GM19438 (cell line): ENCODE results near the gene RHD.
"Not testable (repeated sequence)": the region's sequence is repeated elsewhere in the genome, so short reads cannot be mapped to it uniquely, and the experiment has no call there.

Source experiments
- ATAC-seq: cut with Tn5 transposase; IDR thresholded peaks from one replicate; pipeline ENCODE4 v1.9.1; 2021; ENCODE audit warnings: low read depth; ENCODE audit not compliant: unreplicated experiment

Gene RHD

GRCh38 chr1:25302330-25302729 is 30.0 kb downstream of the RHD start:
- ATAC-seq = not testable (repeated sequence)

DNA sequence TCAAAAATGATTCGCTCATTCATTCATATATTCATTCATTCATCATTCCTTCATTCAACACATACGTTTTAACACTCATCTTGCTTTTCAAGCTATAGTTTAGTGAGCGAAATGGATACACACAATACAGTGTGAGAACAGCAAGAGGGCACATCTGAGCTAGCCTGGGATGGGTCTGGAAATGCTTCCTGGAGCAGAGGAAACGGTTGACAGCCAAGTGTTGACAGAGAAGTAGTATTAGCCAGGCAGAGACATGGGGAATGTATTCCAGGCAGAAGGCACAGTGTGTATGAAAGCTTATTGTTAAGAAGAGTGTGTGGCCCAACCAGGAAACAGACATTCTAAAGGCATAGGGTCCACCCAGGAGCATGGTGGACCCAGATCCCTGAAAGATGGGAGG is 32.6 kb downstream of the RHD start:
- not testable (repeated sequence) for ATAC-seq

- not testable (repeated sequence) for ATAC-seq
Observed at GRCh38 chr1:25308168-25308567, 35.9 kb downstream of the RHD start.

DNA sequence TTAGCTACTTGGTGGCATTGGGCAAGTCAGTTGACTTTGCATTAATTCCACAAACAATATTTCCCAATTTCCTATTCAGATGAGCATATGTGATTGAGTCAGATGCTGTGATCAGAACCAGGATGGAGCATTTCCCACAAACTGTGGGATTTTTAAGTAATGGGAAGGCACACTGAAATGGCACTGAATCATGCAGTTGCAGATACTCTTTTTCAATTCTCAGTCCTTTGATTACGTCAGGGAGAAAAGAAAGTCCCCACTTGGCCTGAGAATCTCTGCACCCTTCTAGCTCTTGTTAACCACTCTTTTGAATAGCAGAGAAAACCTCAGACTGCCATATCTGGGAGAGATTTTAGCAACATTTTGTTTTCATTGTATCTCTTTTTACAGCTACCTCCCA is 36.8 kb downstream of the RHD start:
- not testable (repeated sequence) for ATAC-seq

GRCh38 chr1:25309486-25309885 is 37.2 kb downstream of the RHD start:
- ATAC-seq = not testable (repeated sequence)

- ATAC-seq = not testable (repeated sequence)
Observed at GRCh38 chr1:25312806-25313470, 40.6 kb downstream of the RHD start.

- ATAC-seq = not testable (repeated sequence)
Observed at GRCh38 chr1:25320314-25320938, 48.1 kb downstream of the RHD start.

- not testable (repeated sequence) for ATAC-seq
Observed at GRCh38 chr1:25322127-25322526, 49.8 kb downstream of the RHD start.

- not testable (repeated sequence) for ATAC-seq
Observed at GRCh38 chr1:25324407-25324806, 52.1 kb downstream of the RHD start.

DNA sequence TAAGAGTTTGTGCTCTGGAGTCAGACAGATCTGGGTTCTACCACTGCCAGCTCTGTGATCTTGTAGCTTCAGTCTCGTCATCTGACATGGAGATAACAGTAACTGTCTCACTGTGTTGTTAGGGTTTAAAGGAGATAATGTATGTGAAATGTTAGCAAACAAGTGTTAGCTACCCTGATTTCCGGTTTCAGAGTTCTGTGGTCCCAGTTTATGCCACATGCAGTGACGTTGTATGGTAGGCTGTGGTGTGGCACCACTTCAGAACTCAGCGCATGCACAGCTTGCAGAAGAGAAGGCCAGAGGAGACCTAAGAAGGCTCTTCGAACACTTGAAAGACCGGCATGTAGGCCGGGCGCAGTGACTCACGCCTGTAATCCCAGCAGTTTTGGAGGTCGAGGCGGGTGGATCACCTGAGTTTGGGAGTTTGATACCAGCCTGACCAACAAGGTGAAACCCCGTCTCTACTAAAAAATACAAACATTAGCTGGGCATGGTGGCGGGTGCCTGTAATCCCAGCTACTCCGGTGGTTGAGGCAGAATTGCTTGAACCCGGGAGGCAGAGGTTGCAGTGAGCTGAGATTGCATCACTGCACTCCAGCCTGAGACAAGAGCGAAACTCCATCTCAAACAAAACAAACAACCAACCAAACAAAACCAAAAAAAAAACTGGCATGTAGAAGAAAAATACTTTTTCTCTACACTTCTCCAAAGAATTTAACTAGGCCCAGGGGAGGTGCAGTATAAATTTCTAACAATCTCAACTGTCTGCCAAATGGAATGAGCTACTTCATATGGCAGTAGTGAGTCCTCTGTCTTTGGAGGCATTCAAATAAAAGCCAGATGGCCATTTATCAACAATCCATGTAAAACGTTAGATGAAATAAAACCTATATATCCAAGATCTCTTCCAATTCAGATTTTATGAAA is 55.8 kb downstream of the RHD start:
- not testable (repeated sequence) for ATAC-seq

- ATAC-seq = not testable (repeated sequence)
Observed at GRCh38 chr1:25328791-25329185, 56.5 kb downstream of the RHD start.

DNA sequence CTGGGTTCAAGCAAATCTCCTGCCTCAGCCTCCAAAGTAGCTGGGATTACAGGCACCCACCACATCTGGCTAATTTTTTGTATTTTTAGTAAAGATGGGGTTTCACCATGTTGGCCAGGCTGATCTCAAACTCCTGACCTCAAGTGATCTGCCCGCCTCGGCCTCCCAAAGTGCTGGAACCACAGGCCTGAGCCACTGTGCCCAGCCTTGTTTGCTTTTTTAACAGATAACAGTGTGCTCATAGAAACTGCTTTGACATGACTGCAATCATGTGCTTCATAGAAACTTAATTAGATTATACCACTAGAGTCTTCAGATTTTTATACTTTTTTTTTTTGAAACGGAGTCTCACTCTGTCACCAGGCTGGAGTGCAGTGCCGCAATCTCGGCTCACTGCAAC is 57.0 kb downstream of the RHD start:
- not testable (repeated sequence) for ATAC-seq

- ATAC-seq = not testable (repeated sequence)
Observed at GRCh38 chr1:25329950-25330349, 57.6 kb downstream of the RHD start.

- peak; percentile 39 for ATAC-seq
Observed at GRCh38 chr1:25336922-25337354, 64.6 kb downstream of the RHD start.

DNA sequence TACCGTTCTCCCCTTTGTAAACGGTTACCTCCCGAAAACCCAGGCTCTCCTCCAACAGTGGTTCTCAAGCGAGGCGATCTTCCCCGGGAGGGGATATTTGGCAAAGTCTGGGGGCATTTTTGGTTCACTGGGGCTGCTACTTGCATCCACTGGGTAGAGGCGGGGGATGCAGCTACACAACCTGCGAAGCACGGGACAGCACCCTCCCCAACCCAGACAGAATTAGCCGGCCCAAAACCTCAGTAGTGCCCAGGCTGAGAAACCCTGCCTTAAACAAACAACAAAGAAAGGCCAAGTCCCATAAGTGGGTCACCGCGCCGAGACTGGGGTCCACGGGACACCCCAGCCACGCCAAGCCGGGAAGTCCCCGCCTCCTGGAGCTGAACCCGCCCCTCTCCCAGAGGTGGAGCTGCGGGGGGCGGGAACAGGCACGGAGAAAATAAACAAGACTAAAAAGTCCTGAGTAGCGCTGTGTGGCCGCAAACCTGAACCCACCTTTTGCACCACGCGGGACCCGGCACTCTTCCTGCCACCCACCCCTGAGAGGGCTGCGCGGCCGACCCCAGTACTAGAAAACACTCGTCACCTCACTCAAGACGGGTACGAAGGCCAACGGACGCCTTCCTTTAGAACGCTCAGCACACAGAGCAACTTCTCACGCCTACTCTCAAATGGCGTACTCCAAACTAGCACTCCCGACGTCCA is 65.3 kb downstream of the RHD start:
- peak; percentile 34 for ATAC-seq

- peak; percentile 68 for ATAC-seq
Observed at GRCh38 chr1:25338188-25338981, 66.1 kb downstream of the RHD start, which contains the start of gene TMEM50A. Gene TMEM50A, plus strand, starts transcription at chr1:25338334. Its CDS starts 2,153 bp downstream, at chr1:25340487.

DNA sequence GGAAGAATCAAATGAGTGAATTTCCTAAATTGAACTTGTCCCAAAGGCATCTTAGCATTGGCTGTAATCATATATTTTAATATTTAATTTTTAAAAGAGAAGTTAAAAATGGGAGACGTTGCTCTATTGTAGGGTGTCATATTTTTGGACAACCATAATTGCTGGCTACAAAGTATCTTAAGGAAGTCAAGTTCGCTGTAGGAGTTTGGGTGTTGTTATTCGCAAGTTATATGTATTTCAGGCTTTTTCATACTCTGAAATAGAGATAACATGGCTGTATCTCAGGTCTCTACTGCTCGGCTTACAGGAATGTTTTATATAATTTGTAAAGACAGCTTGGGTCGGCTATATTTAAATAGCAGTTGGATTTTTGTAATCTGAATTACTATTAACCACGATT is 66.7 kb downstream of the RHD start:
- ATAC-seq = no peak

GRCh38 chr1:25341746-25342145 is 69.4 kb downstream of the RHD start:
- ATAC-seq = no peak

- no peak for ATAC-seq
Observed at GRCh38 chr1:25342846-25343245, 70.5 kb downstream of the RHD start.

DNA sequence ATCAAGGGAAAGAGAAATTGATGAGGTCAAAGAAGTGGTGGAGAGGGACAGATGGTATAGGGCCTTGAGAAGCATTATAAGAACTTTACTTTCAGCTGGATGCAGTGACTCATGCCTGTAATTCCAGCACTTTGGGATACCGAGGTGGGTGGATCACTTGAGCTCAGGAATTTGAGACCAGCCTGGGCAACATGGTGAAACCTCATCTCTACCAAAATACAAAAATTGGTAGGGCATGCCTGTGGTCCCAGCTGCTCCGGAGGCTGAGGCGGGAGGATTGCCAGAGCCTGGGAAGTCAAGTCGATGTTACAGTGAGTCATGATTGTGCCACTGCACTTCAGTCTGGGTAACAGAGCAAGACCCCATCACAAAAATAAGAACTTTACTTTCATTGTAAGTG is 71.6 kb downstream of the RHD start:
- ATAC-seq = no peak
